DND-41 (cell line): ENCODE data around the gene WAC.

ENCODE experiments used
- CTCF ChIP-seq: IDR thresholded peaks from 2 replicates; pipeline ENCODE4 v1.5.1; 2012; ENCODE audit warnings: borderline replicate concordance, low read length, moderate library complexity, mild to moderate bottlenecking; ENCODE audit not compliant: poor library complexity, severe bottlenecking; ENCODE audit errors: extremely low read depth
- EZH2 ChIP-seq: IDR thresholded peaks from 3 replicates; pipeline ENCODE4 v1.6.1; 2012; ENCODE audit warnings: borderline replicate concordance, low read depth, mild to moderate bottlenecking, moderate library complexity, low read length, inconsistent platforms; ENCODE audit not compliant: severe bottlenecking

GRCh38 chr10:28587970-28588290 lies 55.0 kb downstream of the WAC start:
- no peak for TF ChIP-seq CTCF
- no peak for TF ChIP-seq EZH2
